Neural progenitor cell (in vitro differentiated cells): Measurements from ENCODE around the gene RTEL1. TPM values are rescaled to one million over a fixed set of nuclear protein-coding genes. Genes with fewer than 3 reads are reported as not detected.

Source experiments
- DNase-seq: peaks from one replicate; pipeline ENCODE4 v3.0.0-alpha.2; 2016; ENCODE audit warnings: low spot score
- H2AFZ ChIP-seq: fragments of 200-600 bp; sonication (generic); replicated peaks from 2 replicates; pipeline ENCODE4 v1.6.1; 2016; ENCODE audit warnings: antibody characterized with exemption
- H3F3A ChIP-seq: fragments of 200-600 bp; sonication (generic); 2 replicates; pipeline ENCODE4 v1.6.1; 2016; ENCODE audit warnings: antibody characterized with exemption, low read depth
- H3K27ac ChIP-seq: fragments of 200-600 bp; sonication (generic); 2 replicates; pipeline ENCODE4 v1.5.1; 2016; ENCODE audit warnings: mild to moderate bottlenecking
- H3K27me3 ChIP-seq: fragments of 200-600 bp; sonication (generic); 2 replicates; pipeline ENCODE4 v1.6.1; 2016; ENCODE audit warnings: mild to moderate bottlenecking, moderate library complexity
- H3K36me3 ChIP-seq: fragments of 200-600 bp; sonication (generic); 2 replicates; pipeline ENCODE4 v1.5.1; 2016
- H3K4me1 ChIP-seq: fragments of 200-600 bp; sonication (generic); 2 replicates; pipeline ENCODE4 v1.6.1; 2016; ENCODE audit warnings: mixed run types
- H3K4me2 ChIP-seq: fragments of 200-600 bp; sonication (generic); 2 replicates; pipeline ENCODE4 v1.6.1; 2016
- H3K4me3 ChIP-seq: fragments of 200-600 bp; sonication (generic); 2 replicates; pipeline ENCODE4 v1.5.1; 2016
- H3K79me2 ChIP-seq: fragments of 200-600 bp; sonication (generic); 2 replicates; pipeline ENCODE4 v1.6.1; 2016; ENCODE audit warnings: low read depth
- H3K9ac ChIP-seq: fragments of 200-600 bp; sonication (generic); 2 replicates; pipeline ENCODE4 v1.6.1; 2016
- H3K9me3 ChIP-seq: fragments of 200-600 bp; sonication (generic); 2 replicates; pipeline ENCODE4 v1.5.1; 2016; ENCODE audit warnings: low read depth
- H4K20me1 ChIP-seq: fragments of 200-600 bp; sonication (generic); 2 replicates; pipeline ENCODE4 v1.6.1; 2016; ENCODE audit warnings: low read depth
- H3K27ac Mint-ChIP-seq: 3 replicates; pipeline ENCODE4 v1.8.0; 2021; ENCODE audit warnings: mixed read lengths
- H3K27me3 Mint-ChIP-seq: 2 replicates; pipeline ENCODE4 v1.8.0; 2022; ENCODE audit warnings: low read depth, mild to moderate bottlenecking, inconsistent platforms, moderate library complexity, mixed read lengths; ENCODE audit not compliant: insufficient read depth
- H3K36me3 Mint-ChIP-seq: 3 replicates; pipeline ENCODE4 v1.8.0; 2021; ENCODE audit warnings: mixed read lengths
- H3K4me1 Mint-ChIP-seq: 3 replicates; pipeline ENCODE4 v1.8.0; 2021; ENCODE audit warnings: mixed read lengths
- H3K4me3 Mint-ChIP-seq: 3 replicates; pipeline ENCODE4 v1.8.0; 2021; ENCODE audit warnings: mild to moderate bottlenecking, moderate library complexity, mixed read lengths
- H3K9me3 Mint-ChIP-seq: 3 replicates; pipeline ENCODE4 v1.8.0; 2020; ENCODE audit warnings: mixed read lengths
- EZH2 ChIP-seq: fragments of 200-600 bp; sonication (generic); IDR thresholded peaks from 2 replicates; pipeline ENCODE4 v1.6.1; 2017; ENCODE audit warnings: antibody characterized with exemption, mild to moderate bottlenecking, moderate library complexity
- EZH2phosphoT487 ChIP-seq: fragments of 200-600 bp; sonication (generic); IDR thresholded peaks from 2 replicates; pipeline ENCODE4 v1.6.1; 2017; ENCODE audit warnings: antibody characterized with exemption
- total RNA-seq: library from RNA; depleted of rRNA; stranded (reverse); fragments of >200 nt; gene quantifications from 2 replicates; pipeline ENCODE4 v1.2.3, GENCODE V29; 2015; ENCODE audit warnings: low replicate concordance
- TF ChIP-seq, protein P1 (sequence below): fragments of 200-600 bp; sonication (generic); IDR thresholded peaks from 2 replicates; pipeline ENCODE4 v1.5.1; 2017; ENCODE audit warnings: antibody characterized with exemption, mild to moderate bottlenecking

The RTEL1 gene
- total RNA-seq, 1 donor from 2014 or later = 6.0 TPM

DNA sequence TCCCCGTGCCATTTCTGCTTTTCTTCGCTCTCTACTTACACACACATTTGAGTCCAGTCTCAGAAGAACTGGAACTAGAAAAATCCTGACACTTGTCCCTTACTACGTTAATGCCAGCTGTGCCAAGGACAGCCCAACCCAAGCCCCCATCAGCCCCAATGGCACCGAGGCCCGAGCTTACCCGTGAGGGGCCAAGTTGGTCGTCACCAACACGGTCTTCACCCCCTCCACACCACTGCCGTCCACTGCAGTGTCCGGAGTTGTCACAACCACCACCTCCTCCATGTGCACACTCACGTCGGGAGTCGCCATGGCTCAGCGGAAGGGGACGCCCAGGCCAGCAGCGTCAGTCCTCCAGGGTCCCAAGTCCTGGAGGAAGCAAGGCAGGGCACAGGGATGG is 39.0 kb upstream of the RTEL1 start:
- Histone ChIP-seq H3K27me3 (no peaks in the 10 kb centered on the region), H3K27ac (no peak overlapping the region), H4K20me1 (peaks cover 14% of the 10 kb centered on the region), H3K9ac (no peak overlapping the region), H3F3A (no peaks in the 10 kb centered on the region), H3K4me1 (peaks cover 3% of the 10 kb centered on the region), H3K36me3 (no peaks in the 10 kb centered on the region), H3K4me3 (no peak overlapping the region), H3K4me2 (no peak overlapping the region), H2AFZ (no peak overlapping the region), H3K79me2 (peaks cover 39% of the 10 kb centered on the region), H3K9me3 (no peaks in the 10 kb centered on the region)
- peaks cover 45% of the 10 kb centered on the region for H3K36me3 Mint-ChIP-seq
- H3K4me1 Mint-ChIP-seq = peaks cover 20% of the 10 kb centered on the region
- DNase-seq = no peak
- H3K4me3 Mint-ChIP-seq = peak overlapping the region; percentile 43
- peaks cover 5% of the 10 kb centered on the region for H3K9me3 Mint-ChIP-seq
- TF ChIP-seq, protein P1, sequence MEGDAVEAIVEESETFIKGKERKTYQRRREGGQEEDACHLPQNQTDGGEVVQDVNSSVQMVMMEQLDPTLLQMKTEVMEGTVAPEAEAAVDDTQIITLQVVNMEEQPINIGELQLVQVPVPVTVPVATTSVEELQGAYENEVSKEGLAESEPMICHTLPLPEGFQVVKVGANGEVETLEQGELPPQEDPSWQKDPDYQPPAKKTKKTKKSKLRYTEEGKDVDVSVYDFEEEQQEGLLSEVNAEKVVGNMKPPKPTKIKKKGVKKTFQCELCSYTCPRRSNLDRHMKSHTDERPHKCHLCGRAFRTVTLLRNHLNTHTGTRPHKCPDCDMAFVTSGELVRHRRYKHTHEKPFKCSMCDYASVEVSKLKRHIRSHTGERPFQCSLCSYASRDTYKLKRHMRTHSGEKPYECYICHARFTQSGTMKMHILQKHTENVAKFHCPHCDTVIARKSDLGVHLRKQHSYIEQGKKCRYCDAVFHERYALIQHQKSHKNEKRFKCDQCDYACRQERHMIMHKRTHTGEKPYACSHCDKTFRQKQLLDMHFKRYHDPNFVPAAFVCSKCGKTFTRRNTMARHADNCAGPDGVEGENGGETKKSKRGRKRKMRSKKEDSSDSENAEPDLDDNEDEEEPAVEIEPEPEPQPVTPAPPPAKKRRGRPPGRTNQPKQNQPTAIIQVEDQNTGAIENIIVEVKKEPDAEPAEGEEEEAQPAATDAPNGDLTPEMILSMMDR = no peak
- TF ChIP-seq EZH2 = no peak
- TF ChIP-seq EZH2phosphoT487 = no peak
- H3K27ac Mint-ChIP-seq = no peak overlapping the region
- peaks cover 2% of the 10 kb centered on the region for H3K27me3 Mint-ChIP-seq

DNA sequence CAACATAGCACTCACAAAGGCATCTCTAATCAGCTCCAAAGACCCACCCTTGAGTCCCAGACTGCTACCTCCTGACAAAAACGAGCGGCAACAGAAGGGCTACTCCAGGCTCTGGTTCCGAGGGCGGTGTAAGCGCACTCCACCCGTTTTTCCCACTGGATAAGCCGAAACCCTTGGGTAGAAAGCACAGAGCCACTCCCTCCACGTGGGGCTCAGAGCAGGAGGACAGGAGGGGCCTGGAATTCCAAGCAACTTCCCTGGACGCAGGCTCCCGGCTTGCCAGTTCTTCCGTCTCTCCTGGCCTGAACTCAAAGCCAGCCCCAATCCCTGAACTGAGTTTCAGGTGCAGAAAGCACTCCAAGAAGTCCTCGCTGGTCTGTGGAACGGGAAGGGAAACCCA is 38.6 kb upstream of the RTEL1 start:
- Histone ChIP-seq H3F3A (peaks cover under 1% of the 10 kb centered on the region), H3K9me3 (no peaks in the 10 kb centered on the region), H3K4me2 (no peak overlapping the region), H3K36me3 (no peaks in the 10 kb centered on the region), H3K79me2 (peaks cover 41% of the 10 kb centered on the region), H3K27ac (no peak overlapping the region), H3K4me3 (no peak overlapping the region), H4K20me1 (peaks cover 14% of the 10 kb centered on the region), H3K4me1 (peaks cover 3% of the 10 kb centered on the region), H3K27me3 (no peaks in the 10 kb centered on the region), H3K9ac (no peak overlapping the region), H2AFZ (no peak overlapping the region)
- no peak overlapping the region for H3K27ac Mint-ChIP-seq
- H3K36me3 Mint-ChIP-seq = peaks cover 43% of the 10 kb centered on the region
- H3K27me3 Mint-ChIP-seq = peaks cover 2% of the 10 kb centered on the region
- H3K4me3 Mint-ChIP-seq = peak overlapping the region; percentile 43
- peaks cover 22% of the 10 kb centered on the region for H3K4me1 Mint-ChIP-seq
- peaks cover 5% of the 10 kb centered on the region for H3K9me3 Mint-ChIP-seq
- no peak for DNase-seq
- TF ChIP-seq, protein P1 = no peak
- TF ChIP-seq EZH2 (no peak), EZH2phosphoT487 (no peak)

DNA sequence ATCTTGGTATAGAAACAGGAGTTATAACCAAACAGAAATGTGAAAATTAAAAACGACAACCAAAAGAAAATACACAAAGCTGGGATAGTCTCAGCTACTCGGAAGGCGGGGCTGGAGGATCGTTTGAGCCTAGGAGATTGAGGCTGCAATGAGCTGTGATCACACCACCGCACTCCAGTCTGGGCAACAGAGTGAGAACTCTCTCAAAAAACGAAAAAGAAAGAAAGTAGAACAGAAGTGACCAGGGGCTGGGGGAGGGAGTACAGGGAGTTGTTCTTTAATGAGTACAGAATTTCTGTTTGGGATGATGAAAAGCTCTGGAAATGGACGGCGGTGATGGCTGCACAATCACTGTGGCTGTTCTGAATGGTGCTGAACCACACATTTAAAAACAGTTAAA is 37.1 kb upstream of the RTEL1 start:
- H3K27me3 ChIP-seq = no peaks in the 10 kb centered on the region
- H3K9ac ChIP-seq = no peak overlapping the region
- H3F3A ChIP-seq = peaks cover 16% of the 10 kb centered on the region
- H3K36me3 Mint-ChIP-seq = peaks cover 31% of the 10 kb centered on the region
- no peak for DNase-seq
- TF ChIP-seq, protein P1 = no peak
- no peak for TF ChIP-seq EZH2
- TF ChIP-seq EZH2phosphoT487 = no peak
- H3K4me1 ChIP-seq = peaks cover 3% of the 10 kb centered on the region
- H3K4me1 Mint-ChIP-seq = peaks cover 29% of the 10 kb centered on the region
- no peak overlapping the region for H2AFZ ChIP-seq
- H3K27ac Mint-ChIP-seq = peak overlapping the region; percentile 46
- no peak overlapping the region for H3K4me3 ChIP-seq
- H3K9me3 ChIP-seq = no peaks in the 10 kb centered on the region
- no peaks in the 10 kb centered on the region for H3K9me3 Mint-ChIP-seq
- H3K4me2 ChIP-seq = no peak overlapping the region
- peaks cover 53% of the 10 kb centered on the region for H3K79me2 ChIP-seq
- peaks cover 2% of the 10 kb centered on the region for H3K27me3 Mint-ChIP-seq
- no peaks in the 10 kb centered on the region for H3K36me3 ChIP-seq
- H3K4me3 Mint-ChIP-seq = peak overlapping the region; percentile 66
- peaks cover 14% of the 10 kb centered on the region for H4K20me1 ChIP-seq
- no peak overlapping the region for H3K27ac ChIP-seq
